Stromal cell of bone marrow (primary cell): ENCODE results near the gene IGSF3.

ENCODE experiments used
- DNase-seq: peaks from one replicate; pipeline ENCODE4 v3.0.0-alpha.2; 2012; ENCODE audit warnings: low read depth

Gene IGSF3

GRCh38 chr1:116667575-116668105, at the start of gene IGSF3:
Gene IGSF3, minus strand, starts transcription at chr1:116667733. Its CDS starts 1,407 bp downstream, at chr1:116666326.
- DNase-seq, result no peak

- no peak for DNase-seq
Observed at GRCh38 chr1:116717318-116717717, 49.8 kb upstream of the IGSF3 start.

GRCh38 chr1:116716391-116716790, 48.9 kb upstream of the IGSF3 start:
- DNase-seq, result no peak

GRCh38 chr1:116713474-116713873, 45.9 kb upstream of the IGSF3 start:
- no peak for DNase-seq

- DNase-seq, result no peak
Observed at GRCh38 chr1:116712510-116712909, 45.0 kb upstream of the IGSF3 start.

GRCh38 chr1:116711263-116711840, 43.8 kb upstream of the IGSF3 start:
- DNase-seq, result no peak

- DNase-seq, result no peak
Observed at GRCh38 chr1:116710420-116711262, 43.1 kb upstream of the IGSF3 start.

GRCh38 chr1:116709666-116710167, 42.2 kb upstream of the IGSF3 start:
- no peak for DNase-seq

GRCh38 chr1:116708255-116708900, 40.8 kb upstream of the IGSF3 start:
- no peak for DNase-seq

GRCh38 chr1:116706841-116707240, 39.3 kb upstream of the IGSF3 start:
- DNase-seq, result no peak

- DNase-seq, result no peak
Observed at GRCh38 chr1:116706123-116706522, 38.6 kb upstream of the IGSF3 start.

- DNase-seq, result no peak
Observed at GRCh38 chr1:116704278-116704677, 36.7 kb upstream of the IGSF3 start.

- DNase-seq, result no peak
Observed at GRCh38 chr1:116699605-116700004, 32.1 kb upstream of the IGSF3 start.

GRCh38 chr1:116698244-116698595, 30.7 kb upstream of the IGSF3 start:
- DNase-seq, result no peak

GRCh38 chr1:116697548-116698243, 30.2 kb upstream of the IGSF3 start:
- DNase-seq, result peak; percentile 28

- DNase-seq, result no peak
Observed at GRCh38 chr1:116694524-116694923, 27.0 kb upstream of the IGSF3 start.

GRCh38 chr1:116693759-116694480, 26.4 kb upstream of the IGSF3 start:
- peak; percentile 61 for DNase-seq

- no peak for DNase-seq
Observed at GRCh38 chr1:116692879-116693278, 25.3 kb upstream of the IGSF3 start.

- no peak for DNase-seq
Observed at GRCh38 chr1:116690849-116691406, 23.4 kb upstream of the IGSF3 start.

- no peak for DNase-seq
Observed at GRCh38 chr1:116690396-116690848, 22.9 kb upstream of the IGSF3 start.
